Activated CD8-positive, alpha-beta T cell treated with anti-CD3 and anti-CD28 coated beads for 36 hours (primary cell): ENCODE data around the gene ARRDC3. TPM values are rescaled to one million over a fixed set of nuclear protein-coding genes. Genes with fewer than 3 reads are reported as not detected.

Experiments
- ATAC-seq: fragments of 200-7000 bp; cut with Tn5 transposase; one replicate; pipeline ENCODE4 v1.10.0; 2021; ENCODE audit warnings: mild to moderate bottlenecking, moderate library complexity
- CTCF ChIA-PET: fragments of 350-600 bp; sonication (Branson Sonifier 250); formaldehyde crosslinking; loops from one replicate; lab custom pipeline; 2021; ENCODE audit warnings: antibody characterized with exemption; lab: Charles Lee
- POLR2A ChIA-PET: fragments of 350-600 bp; sonication (Branson Sonifier 250); formaldehyde crosslinking; loops from one replicate; lab custom pipeline; 2021; ENCODE audit warnings: antibody characterized with exemption; lab: Charles Lee
- DNase-seq: peaks from one replicate; pipeline ENCODE4 v3.0.0-alpha.2; 2020
- H3K27ac Mint-ChIP-seq: one replicate; pipeline ENCODE4 v1.8.0; 2021; ENCODE audit warnings: mild to moderate bottlenecking, mixed read lengths
- H3K27me3 Mint-ChIP-seq: one replicate; pipeline ENCODE4 v1.8.0; 2021; ENCODE audit warnings: mixed read lengths
- H3K36me3 Mint-ChIP-seq: one replicate; pipeline ENCODE4 v1.8.0; 2021; ENCODE audit warnings: low read depth, mixed read lengths
- H3K4me1 Mint-ChIP-seq: one replicate; pipeline ENCODE4 v1.8.0; 2021; ENCODE audit warnings: low read depth, mixed read lengths
- H3K4me3 Mint-ChIP-seq: one replicate; pipeline ENCODE4 v1.8.0; 2021; ENCODE audit warnings: mild to moderate bottlenecking, moderate library complexity, mixed read lengths
- H3K9me3 Mint-ChIP-seq: one replicate; pipeline ENCODE4 v1.8.0; 2021; ENCODE audit warnings: mixed read lengths
- intact Hi-C: fragments of 100-400 bp; cut with micrococcal nuclease; formaldehyde crosslinking; loops from one replicate; pipeline ENCODE4 v1.10.0; 2022
- total RNA-seq, 2 experiments: library from RNA; stranded (reverse); gene quantifications; one replicate each; pipeline ENCODE4 v1.2.3, GENCODE V29; 2021
- TF ChIP-seq, protein P1 (sequence below): fragments of 200-600 bp; IDR thresholded peaks from one replicate; pipeline ENCODE4 v1.8.0; 2022; ENCODE audit warnings: antibody characterized with exemption, mild to moderate bottlenecking

ARRDC3 gene
- total RNA-seq, 2 experiments from 2014 or later: 35.4 to 39.2 TPM

DNA sequence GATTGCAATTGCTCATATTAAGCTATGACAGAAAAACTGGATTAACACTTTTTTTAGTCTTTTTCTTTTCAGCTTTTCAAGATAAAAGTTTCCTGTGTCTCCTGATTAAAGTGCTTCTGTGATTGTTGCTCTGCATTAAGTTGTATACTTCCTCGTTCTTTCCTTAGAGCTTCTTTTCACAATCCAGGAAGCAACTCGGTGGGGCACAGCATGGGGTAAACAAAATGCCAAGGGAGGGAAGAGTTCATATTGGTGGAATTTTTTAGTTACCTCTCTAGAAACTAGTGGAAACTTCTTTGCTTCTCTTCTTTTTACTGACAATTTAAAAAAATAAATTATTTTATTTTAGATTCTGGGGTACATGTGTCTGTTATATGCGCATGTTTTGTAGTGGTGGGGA is 37.8 kb upstream of the ARRDC3 start:
- ATAC-seq (no peak), DNase-seq (no peak)
- Mint-ChIP-seq H3K27ac (no peak overlapping the region), H3K4me3 (no peak overlapping the region), H3K27me3 (no peaks in the 10 kb centered on the region), H3K4me1 (peaks cover 18% of the 10 kb centered on the region), H3K36me3 (no peaks in the 10 kb centered on the region), H3K9me3 (no peaks in the 10 kb centered on the region)
- TF ChIP-seq, protein P1, sequence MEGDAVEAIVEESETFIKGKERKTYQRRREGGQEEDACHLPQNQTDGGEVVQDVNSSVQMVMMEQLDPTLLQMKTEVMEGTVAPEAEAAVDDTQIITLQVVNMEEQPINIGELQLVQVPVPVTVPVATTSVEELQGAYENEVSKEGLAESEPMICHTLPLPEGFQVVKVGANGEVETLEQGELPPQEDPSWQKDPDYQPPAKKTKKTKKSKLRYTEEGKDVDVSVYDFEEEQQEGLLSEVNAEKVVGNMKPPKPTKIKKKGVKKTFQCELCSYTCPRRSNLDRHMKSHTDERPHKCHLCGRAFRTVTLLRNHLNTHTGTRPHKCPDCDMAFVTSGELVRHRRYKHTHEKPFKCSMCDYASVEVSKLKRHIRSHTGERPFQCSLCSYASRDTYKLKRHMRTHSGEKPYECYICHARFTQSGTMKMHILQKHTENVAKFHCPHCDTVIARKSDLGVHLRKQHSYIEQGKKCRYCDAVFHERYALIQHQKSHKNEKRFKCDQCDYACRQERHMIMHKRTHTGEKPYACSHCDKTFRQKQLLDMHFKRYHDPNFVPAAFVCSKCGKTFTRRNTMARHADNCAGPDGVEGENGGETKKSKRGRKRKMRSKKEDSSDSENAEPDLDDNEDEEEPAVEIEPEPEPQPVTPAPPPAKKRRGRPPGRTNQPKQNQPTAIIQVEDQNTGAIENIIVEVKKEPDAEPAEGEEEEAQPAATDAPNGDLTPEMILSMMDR: no peak
- CTCF ChIA-PET: interaction anchor here (0.9 to 7.0 kb wide), 13 partner anchors 9 to 556 kb away, joined by 3 to 124 read pairs (median 30); partner anchors contain the start of gene ARRDC3
- POLR2A ChIA-PET: no interaction called here
- intact Hi-C loops: loop anchor here (5.0 kb wide), 1 partner anchor 554 kb away; no protein-coding TSS in a partner anchor

DNA sequence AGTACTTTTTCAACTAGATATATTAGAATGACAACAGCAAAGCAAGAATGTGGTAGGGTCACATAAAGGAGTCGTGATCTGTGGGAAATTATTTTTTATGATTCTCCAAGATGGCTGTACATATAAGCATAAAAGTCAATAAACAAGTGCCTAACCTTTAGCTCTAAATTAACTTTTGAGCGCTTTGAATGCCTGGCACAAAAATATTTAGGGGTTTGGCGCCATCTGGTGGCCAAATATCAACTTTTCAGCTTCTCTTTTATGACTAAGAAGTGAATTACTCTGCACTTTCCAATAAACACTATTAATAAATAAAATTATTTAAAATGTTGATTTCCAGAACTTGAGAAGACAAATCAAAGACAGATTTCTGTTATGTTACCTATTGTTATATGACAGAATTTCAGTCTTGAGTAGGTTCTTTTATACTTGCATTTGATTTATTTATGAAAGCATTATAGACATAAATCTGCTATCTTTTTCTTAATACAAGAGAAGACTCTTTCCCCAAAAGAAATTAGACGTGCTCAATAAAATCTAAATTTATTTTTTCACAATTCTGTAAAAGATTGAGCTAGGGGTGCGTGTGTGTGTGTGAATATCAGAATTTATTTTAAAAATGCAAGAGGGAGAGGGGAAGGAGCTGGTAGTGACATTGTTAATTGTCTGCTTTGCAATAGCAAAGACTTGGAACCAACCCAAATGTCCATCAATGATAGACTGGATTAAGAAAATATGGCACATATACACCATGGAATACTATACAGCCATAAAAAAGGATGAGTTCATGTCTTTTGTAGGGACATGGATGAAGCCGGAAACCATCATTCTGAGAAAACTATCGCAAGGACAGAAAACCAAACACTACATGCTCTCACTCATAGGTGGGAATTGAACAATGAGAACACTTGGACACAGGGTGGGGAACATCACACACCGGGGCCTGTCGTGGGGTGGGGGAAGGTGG is 36.7 kb upstream of the ARRDC3 start:
- TF ChIP-seq, protein P1: peak; percentile 89
- no peak overlapping the region for H3K27ac Mint-ChIP-seq
- no peak overlapping the region for H3K4me3 Mint-ChIP-seq
- ChIA-PET CTCF (interaction anchor here (0.7 to 7.0 kb wide), 60 partner anchors 10 to 617 kb away, joined by 3 to 124 read pairs (median 4); partner anchors contain the start of gene ARRDC3), POLR2A (no interaction called here)
- peaks cover 18% of the 10 kb centered on the region for H3K4me1 Mint-ChIP-seq
- DNase-seq (peak; percentile 84), ATAC-seq (peak; percentile 24)
- H3K36me3 Mint-ChIP-seq: no peaks in the 10 kb centered on the region
- intact Hi-C loops: loop anchor here (1.0 to 10.0 kb wide), 5 partner anchors 35 to 553 kb away; no protein-coding TSS in a partner anchor
- H3K9me3 Mint-ChIP-seq: no peaks in the 10 kb centered on the region
- H3K27me3 Mint-ChIP-seq: no peaks in the 10 kb centered on the region

DNA sequence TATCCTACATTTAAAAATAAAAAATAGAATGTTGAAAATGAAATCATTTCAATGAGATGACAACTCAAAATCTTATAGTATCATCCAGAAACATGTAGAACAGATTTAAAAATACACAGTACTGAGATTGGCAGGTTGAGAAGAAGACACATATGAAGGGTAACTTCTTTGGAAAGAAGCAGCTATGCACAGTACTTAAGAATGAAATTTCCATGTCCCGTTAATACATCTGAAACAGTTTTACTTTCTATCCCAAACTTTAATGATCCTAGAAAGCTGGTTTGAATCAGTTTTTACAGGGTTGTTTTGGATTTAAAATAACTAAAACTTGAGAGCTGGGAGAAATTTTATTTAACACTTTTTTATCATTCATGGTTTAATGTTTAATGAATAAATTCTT is 36.0 kb upstream of the ARRDC3 start:
- Mint-ChIP-seq H3K27me3 (no peaks in the 10 kb centered on the region), H3K4me1 (peaks cover 18% of the 10 kb centered on the region), H3K4me3 (no peak overlapping the region), H3K9me3 (no peaks in the 10 kb centered on the region), H3K27ac (no peak overlapping the region), H3K36me3 (no peaks in the 10 kb centered on the region)
- DNase-seq: no peak
- ATAC-seq: no peak
- ChIA-PET CTCF (interaction anchor here (0.7 to 7.0 kb wide), 54 partner anchors 10 to 616 kb away, joined by 3 to 124 read pairs (median 4); partner anchors contain the start of gene ARRDC3), POLR2A (no interaction called here)
- TF ChIP-seq, protein P1: no peak
- intact Hi-C loops: loop anchor here (1.0 to 10.0 kb wide), 4 partner anchors 34 to 484 kb away; no protein-coding TSS in a partner anchor

DNA sequence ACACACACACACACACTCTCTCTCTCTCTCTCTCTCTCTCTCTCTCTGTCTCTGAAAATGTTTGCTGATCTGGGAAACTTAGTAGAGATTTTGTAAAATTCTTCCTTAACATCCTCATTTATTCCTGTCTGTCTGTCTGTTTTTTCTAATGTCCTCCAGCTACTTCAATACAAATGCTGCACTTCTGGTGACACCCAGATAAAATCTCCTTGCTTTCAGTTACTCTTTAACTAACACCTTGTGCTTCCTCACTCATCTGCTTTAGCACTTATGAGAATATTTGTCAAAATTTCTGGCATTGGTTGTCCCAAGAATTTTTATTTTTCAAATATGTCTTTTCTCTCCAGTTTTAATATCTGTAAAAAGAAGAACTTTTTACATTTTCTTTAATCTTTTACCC is 35.0 kb upstream of the ARRDC3 start:
- DNase-seq (no peak), ATAC-seq (no peak)
- POLR2A ChIA-PET: interaction anchor here (0.7 kb wide), 1 partner anchor 237 kb away, joined by 4 read pairs; no protein-coding TSS in a partner anchor
- no peaks in the 10 kb centered on the region for H3K9me3 Mint-ChIP-seq
- peaks cover 18% of the 10 kb centered on the region for H3K4me1 Mint-ChIP-seq
- H3K4me3 Mint-ChIP-seq: no peak overlapping the region
- H3K27ac Mint-ChIP-seq: no peak overlapping the region
- CTCF ChIA-PET: interaction anchor here (0.8 to 7.0 kb wide), 13 partner anchors 9 to 486 kb away, joined by 3 to 124 read pairs (median 10); partner anchors contain the start of gene ARRDC3
- TF ChIP-seq, protein P1: no peak
- no peaks in the 10 kb centered on the region for H3K27me3 Mint-ChIP-seq
- intact Hi-C loops: loop anchor here (2.0 to 10.0 kb wide), 3 partner anchors 33 to 483 kb away; no protein-coding TSS in a partner anchor
- H3K36me3 Mint-ChIP-seq: no peaks in the 10 kb centered on the region
